ENCODE measurements around the gene HDAC7.
"Not testable (repeated sequence)": the region's sequence is repeated elsewhere in the genome, so short reads cannot be mapped to it uniquely, and the experiment has no call there.

Gene HDAC7

GRCh38 chr12:47849261-47849660 is 29.6 kb upstream of the HDAC7 start:
- no peak for DNase-seq (ENCODE audit: low spot score)

GRCh38 chr12:47848853-47849252 is 29.1 kb upstream of the HDAC7 start:
- DNase-seq (ENCODE audit: low spot score): no peak

- no peak for DNase-seq (ENCODE audit: low spot score)
Measured at GRCh38 chr12:47846294-47846996, 26.7 kb upstream of the HDAC7 start.

DNA sequence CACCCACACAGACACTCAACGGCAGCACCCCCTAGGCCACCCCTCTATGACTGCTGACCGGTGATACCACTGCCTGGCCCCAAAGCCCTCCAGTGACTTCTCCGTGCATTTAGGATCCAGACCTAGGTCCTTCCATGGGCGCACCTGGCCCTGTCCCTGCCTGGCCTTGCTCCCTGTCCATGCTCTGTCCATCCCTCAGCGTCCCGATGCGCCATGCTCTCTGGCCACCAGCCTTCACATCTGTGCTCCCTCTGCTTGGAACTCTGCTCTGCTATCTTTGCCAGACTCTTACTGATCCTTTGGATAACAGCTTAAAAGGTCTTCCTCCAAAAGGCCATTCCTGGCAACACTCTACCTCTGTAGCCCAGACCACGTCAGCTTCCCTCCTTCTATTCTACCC is 25.4 kb upstream of the HDAC7 start:
- DNase-seq (ENCODE audit: low spot score): no peak

GRCh38 chr12:47844264-47845019 is 24.7 kb upstream of the HDAC7 start:
- DNase-seq (ENCODE audit: low spot score): peak; percentile 44

GRCh38 chr12:47843226-47843980 is 23.7 kb upstream of the HDAC7 start:
- DNase-seq (ENCODE audit: low spot score): no peak

DNA sequence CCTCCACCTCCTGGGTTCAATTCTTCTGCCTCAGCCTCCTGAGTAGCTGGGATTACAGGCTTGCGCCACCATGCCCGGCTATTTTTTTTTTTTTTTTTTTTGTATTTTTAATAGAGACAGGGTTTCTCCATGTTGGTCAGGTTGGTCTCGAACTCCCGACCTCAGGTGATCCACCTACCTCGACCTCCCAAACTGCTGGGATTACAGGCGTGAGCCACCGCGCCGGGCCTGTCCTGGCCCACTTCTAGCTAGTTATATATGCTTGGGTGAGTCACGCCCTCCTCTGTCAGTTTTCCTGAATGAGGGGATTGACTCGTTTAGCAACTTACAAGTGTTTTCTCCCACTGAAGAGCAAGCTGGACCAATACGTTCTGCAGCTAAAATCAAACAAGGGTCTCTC is 22.8 kb upstream of the HDAC7 start:
- DNase-seq (ENCODE audit: low spot score): not testable (repeated sequence)

GRCh38 chr12:47841910-47842309 is 22.2 kb upstream of the HDAC7 start:
- no peak for DNase-seq (ENCODE audit: low spot score)

DNA sequence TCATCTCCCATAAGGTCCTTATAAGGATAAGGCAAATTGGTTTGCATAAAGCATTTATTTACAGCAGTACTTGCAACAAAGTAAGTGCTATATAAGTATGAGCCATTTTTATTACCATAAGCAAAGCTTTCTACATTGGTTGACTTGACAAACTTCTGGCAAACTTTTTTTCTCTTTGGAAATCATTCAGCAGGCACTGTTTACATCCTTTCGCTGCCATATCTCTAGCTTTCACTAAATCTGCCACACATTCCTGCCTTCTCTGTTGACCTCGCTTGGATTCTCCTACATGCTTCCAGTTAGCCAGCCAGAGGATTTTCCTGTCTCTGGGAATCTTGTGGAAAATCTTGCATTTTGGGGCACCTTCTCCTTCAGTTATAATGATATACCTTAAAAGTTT is 21.8 kb upstream of the HDAC7 start:
- no peak for DNase-seq (ENCODE audit: low spot score)

DNA sequence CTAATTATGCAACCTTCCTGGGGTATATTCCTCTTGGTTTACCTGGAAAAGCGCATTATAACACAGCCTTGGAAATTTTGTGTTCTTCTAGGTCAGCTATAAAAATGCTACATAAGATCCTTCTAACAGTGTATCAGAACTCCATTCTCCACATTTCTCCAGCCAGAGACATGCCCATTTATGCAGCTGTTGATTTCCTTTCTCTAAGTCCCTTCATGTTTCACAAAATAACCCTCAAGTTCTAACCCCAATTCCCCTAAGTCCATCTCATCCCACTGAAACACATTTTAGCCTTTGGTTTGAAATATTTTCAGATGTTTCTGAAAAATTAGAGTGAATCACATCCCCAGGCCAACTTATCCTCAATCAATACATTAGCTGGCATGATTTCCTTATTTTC is 20.9 kb upstream of the HDAC7 start:
- DNase-seq (ENCODE audit: low spot score): no peak

DNA sequence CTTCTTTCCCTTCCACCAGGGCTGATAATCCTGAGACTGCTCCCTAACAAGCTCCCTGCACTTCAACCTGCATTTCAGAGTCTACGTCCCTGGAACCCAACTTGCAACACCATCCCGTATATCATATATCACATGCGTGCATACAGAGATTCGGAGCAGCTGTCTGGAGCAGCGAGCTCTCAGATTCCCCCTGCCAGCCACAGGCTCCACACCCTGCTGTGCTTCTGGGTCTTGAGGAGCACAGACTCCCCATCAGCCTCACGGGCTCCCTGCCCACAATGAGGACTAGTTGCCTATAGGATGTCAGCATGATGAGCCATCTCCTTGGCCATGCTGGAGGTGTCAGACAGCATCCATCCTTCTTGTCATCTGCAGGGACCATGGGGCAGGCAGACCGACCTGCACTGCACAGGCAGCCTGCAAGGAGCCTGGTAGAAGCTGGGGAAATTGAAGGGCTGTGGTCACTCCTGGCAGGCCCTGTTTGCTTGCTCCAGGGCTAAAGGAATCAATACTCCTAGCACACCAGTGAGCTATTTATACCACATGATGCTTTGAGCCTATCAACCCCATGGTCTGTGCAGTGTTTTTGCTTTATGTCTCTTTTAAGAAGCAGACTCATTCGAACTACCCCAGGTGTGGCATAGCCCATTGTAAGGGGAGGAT is 19.6 kb upstream of the HDAC7 start:
- DNase-seq (ENCODE audit: low spot score): no peak

GRCh38 chr12:47838286-47838931 is 18.7 kb upstream of the HDAC7 start:
- DNase-seq (ENCODE audit: low spot score): peak; percentile 74

DNA sequence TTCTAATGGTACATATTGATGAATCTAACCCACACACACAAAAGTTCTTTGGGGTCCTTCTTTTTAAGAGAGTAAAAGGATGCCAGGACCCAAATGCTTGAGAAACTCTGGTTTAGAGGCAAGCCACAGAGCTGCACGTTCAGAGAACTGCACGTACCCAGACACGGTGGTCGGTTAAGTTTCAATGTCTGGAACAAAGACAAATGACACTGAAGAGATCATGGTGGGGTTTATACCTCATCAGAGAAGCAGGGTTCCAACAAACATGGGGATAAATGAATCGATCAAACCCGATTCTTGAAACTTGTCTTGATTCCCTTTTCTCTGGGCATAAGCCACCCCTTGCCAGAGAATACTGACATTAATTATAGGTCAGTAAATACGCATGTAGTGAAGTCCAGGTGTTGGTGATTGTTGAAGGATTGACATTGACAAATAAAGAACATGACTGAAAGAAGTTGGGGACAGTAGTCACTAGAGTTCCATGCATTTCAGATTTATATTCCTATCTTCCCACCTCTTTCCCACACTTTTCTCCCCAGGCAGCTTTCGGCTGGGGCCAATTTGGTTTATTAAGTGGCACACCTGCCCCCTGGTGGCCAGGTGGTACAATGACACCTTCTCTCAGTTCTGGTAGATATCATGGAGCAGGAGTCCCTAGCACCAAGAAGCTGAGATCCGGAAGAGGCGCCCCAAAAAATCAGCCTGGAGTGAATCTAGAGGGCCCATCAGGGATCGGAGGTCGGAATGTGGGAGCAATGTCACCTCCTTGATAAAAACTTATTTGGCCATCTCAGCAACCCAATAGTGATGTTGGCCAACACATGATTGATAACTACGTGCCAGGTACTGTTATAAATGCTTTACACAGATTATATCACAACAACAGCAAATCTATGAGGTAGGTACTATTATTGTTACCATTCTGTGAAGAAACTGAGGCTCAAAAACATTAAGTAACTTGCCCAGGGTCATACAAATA is 17.8 kb upstream of the HDAC7 start:
- peak; percentile 72 for DNase-seq (ENCODE audit: low spot score)

DNA sequence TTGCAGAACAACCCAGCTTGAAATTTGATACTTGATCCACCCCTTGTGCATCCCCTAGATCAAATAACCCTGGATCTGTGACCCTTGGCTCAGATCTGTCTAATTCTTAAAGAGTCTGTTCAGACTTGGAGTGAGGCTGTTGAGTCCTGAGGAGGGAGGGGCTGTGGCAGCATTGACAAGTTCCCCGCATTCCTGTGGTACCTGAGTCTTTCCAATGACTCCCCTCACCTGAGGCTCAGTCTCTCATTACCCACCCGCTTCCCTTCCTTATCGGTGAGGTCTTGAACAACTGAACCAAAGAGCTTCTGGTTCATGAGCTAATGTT is 16.1 kb upstream of the HDAC7 start:
- no peak for DNase-seq (ENCODE audit: low spot score)

DNA sequence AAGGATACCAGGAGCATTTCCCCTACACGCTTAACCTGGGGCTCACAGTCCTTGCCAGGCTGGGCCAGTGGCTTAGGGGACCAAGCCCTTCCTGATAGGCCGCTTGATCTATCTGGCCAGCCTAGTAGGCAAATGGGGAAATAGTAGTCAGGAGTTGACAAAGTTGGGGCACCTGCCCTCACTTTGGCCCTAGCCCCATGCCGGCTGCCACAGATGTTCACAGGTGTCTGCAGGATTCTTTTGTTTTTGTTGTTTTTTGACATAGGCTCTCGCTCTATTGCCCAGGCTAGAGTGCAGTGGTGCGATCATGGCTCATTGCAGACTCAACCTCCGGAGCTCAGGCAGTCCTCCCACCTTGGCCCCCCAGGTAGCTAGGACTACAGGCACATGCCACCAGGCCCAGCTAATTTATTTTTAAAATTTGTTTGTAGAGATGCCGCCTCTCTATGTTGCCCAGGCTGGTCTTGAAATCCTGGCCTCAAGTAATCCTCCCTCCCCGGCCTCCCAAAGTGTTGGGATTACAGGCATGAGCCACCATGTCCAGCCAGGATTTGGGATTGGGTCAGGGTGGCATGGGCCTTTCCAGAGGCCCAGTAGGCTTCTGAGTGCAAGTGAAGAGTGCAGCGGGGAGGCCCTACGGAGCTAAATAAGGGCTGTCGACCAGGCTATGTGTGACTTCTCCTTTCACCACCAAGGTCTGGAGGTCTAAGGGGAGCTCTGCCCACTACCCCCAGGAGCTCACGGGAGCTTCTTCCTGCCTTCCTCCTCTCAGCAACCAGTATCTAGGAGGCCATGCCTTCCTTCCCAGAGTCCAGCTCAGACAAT is 15.5 kb upstream of the HDAC7 start:
- DNase-seq (ENCODE audit: low spot score): no peak

GRCh38 chr12:47834199-47834903 is 14.6 kb upstream of the HDAC7 start:
- no peak for DNase-seq (ENCODE audit: low spot score)

GRCh38 chr12:47833591-47834012 is 13.9 kb upstream of the HDAC7 start:
- no peak for DNase-seq (ENCODE audit: low spot score)

DNA sequence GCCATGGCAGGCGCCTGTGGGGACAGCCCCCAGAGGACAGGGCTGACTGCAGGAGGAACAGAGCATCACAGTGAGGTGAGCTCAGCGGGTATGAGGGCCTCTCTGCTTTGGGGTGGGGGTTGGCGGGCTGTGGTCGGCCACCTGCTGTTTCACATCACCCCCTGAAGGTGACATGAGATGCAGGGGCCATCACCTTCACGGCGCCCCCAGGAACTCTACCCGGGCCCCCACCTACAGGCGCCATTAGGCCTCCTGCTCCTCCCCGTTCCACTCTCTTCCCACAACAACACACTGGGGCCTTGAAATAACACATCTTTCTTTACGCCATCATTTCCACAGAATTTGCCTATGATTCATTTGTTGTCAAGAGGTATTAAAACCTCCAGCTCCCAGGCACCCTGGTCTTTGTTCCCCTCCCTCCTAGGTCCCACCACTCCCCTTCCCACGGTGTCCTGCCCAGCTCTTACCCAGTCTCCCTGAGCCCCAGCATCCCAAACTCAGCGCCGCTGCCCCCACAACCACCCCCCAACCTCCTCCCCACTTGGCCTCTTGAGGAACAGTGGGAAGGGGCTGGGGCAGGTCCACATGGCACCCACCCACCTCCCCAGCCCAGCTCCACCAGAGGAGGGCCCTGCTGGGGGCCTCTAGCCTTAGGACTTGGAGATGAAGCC is 12.7 kb upstream of the HDAC7 start:
- no peak for DNase-seq (ENCODE audit: low spot score)

DNA sequence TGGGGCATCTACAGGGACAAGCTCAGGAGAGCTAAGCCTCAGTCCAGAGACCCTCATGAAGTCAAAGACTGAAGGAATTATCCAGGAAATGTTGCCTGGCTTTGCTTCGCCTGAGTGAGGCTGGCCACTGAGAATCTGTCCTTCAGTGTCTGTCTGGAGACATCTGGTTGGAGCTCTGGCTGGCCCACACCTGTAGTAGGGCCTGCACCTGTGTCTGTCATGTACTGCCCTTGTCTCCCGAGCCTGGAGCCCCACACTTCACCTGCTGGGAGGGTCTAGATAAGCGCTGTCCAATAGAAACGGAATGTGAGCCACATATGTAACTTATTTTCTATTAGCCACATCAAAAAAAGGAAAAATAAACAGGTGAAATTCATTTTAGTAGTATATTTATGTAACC is 9.9 kb upstream of the HDAC7 start:
- no peak for DNase-seq (ENCODE audit: low spot score)
